Measurements from ENCODE around the gene SPTBN4.

- TF ChIP-seq CTCF (IDR thresholded peaks at IDR 0.05): no peak
- TF ChIP-seq POLR2AphosphoS5 (IDR thresholded peaks at IDR 0.05): no peak
- no peak for TF ChIP-seq POLR2A (IDR thresholded peaks at IDR 0.05)
- TF ChIP-seq EP300 (IDR thresholded peaks at IDR 0.05): no peak
These were observed 24.3 kb upstream of the SPTBN4 start for GRCh38 chr19:40442328-40443130.

Measured in upper lobe of left lung (tissue), 4 donors.